ENCODE data around the gene MAPKAP1. TPM values are rescaled to one million over a fixed set of nuclear protein-coding genes. Genes with fewer than 3 reads are reported as not detected.

The MAPKAP1 gene
- total and polyA plus RNA-seq, 8 donors = 32.7 to 212 (median 78.2) TPM

- Histone ChIP-seq H3K9me3 (no peaks in the 10 kb centered on the region), H3K27ac (no peak overlapping the region), H3K27me3 (no peaks in the 10 kb centered on the region), H3K36me3 (no peaks in the 10 kb centered on the region), H3K4me1 (no peaks in the 10 kb centered on the region), H3K4me3 (no peak overlapping the region)
- DNase-seq = no peak
- TF ChIP-seq EP300 (IDR thresholded peaks at IDR 0.05) = no peak
- TF ChIP-seq CTCF (IDR thresholded peaks at IDR 0.05) = no peak
- no peak for TF ChIP-seq POLR2A (IDR thresholded peaks at IDR 0.05)
- no peak for TF ChIP-seq POLR2AphosphoS5 (IDR thresholded peaks at IDR 0.05)
- intact Hi-C loops (cut with DNase I; ENCODE audit: low total_unique reads) = no loop called here
- WGBS, 5 donors = 87 to 93% (median 90%) methylated on average over 12 to 20 of the region's 20 CpGs
Measured at GRCh38 chr9:125429476-125430160, 277.4 kb downstream of the MAPKAP1 start.

- Histone ChIP-seq H3K4me1 (no peaks in the 10 kb centered on the region), H3K9me3 (no peaks in the 10 kb centered on the region), H3K27me3 (no peaks in the 10 kb centered on the region), H3K4me3 (no peak overlapping the region), H3K36me3 (no peaks in the 10 kb centered on the region), H3K27ac (no peak overlapping the region)
- WGBS, 5 donors = 70 to 75% (median 73%) methylated on average over 15 to 16 of the region's 16 CpGs
- no peak for DNase-seq
- intact Hi-C loops (cut with DNase I; ENCODE audit: low total_unique reads) = no loop called here
- TF ChIP-seq POLR2A (IDR thresholded peaks at IDR 0.05) = no peak
- no peak for TF ChIP-seq CTCF (IDR thresholded peaks at IDR 0.05)
- TF ChIP-seq EP300 (IDR thresholded peaks at IDR 0.05) = no peak
- TF ChIP-seq POLR2AphosphoS5 (IDR thresholded peaks at IDR 0.05) = no peak
Measured at GRCh38 chr9:125428902-125429467, 278.0 kb downstream of the MAPKAP1 start.

GRCh38 chr9:125428060-125428901 is 278.7 kb downstream of the MAPKAP1 start:
- peak in 1 of 2 donors; percentile 36 for DNase-seq
- Histone ChIP-seq H3K4me1 (no peaks in the 10 kb centered on the region), H3K27ac (no peak overlapping the region), H3K4me3 (no peak overlapping the region), H3K27me3 (no peaks in the 10 kb centered on the region), H3K9me3 (no peaks in the 10 kb centered on the region), H3K36me3 (no peaks in the 10 kb centered on the region)
- 75 to 92% (median 78%) methylated on average over 6 to 10 of the region's 10 CpGs for WGBS, 5 donors
- intact Hi-C loops (cut with DNase I; ENCODE audit: low total_unique reads) = no loop called here
- TF ChIP-seq CTCF (IDR thresholded peaks at IDR 0.05) (peak in 5 of 7 experiments; percentile 17 to 49 (median 26)), POLR2AphosphoS5 (IDR thresholded peaks at IDR 0.05) (no peak)

- no peaks in the 10 kb centered on the region for H3K9me3 ChIP-seq
- H3K4me3 ChIP-seq = no peak overlapping the region
- no peak for DNase-seq
- no peaks in the 10 kb centered on the region for H3K4me1 ChIP-seq
- 90 to 98% (median 93%) methylated on average over 10 to 18 of the region's 18 CpGs for WGBS, 5 donors
- no peak overlapping the region for H3K27ac ChIP-seq
- no peaks in the 10 kb centered on the region for H3K36me3 ChIP-seq
- H3K27me3 ChIP-seq = no peaks in the 10 kb centered on the region
- intact Hi-C loops (cut with DNase I; ENCODE audit: low total_unique reads) = no loop called here
- TF ChIP-seq CTCF (IDR thresholded peaks at IDR 0.05) (no peak), POLR2A (IDR thresholded peaks at IDR 0.05) (no peak)
Measured at GRCh38 chr9:125427556-125427955, 279.5 kb downstream of the MAPKAP1 start.

Data from stomach (tissue), 9 donors.